Measurements from ENCODE around the gene TRMT13. TPM values are rescaled to one million over a fixed set of nuclear protein-coding genes. Genes with fewer than 3 reads are reported as not detected.

The TRMT13 gene
- total and polyA plus RNA-seq, 2 of the 13 experiments (the other 11 are each of a cell fraction or from before 2014, with no cell fraction given): 10.0 to 12.4 TPM

DNA sequence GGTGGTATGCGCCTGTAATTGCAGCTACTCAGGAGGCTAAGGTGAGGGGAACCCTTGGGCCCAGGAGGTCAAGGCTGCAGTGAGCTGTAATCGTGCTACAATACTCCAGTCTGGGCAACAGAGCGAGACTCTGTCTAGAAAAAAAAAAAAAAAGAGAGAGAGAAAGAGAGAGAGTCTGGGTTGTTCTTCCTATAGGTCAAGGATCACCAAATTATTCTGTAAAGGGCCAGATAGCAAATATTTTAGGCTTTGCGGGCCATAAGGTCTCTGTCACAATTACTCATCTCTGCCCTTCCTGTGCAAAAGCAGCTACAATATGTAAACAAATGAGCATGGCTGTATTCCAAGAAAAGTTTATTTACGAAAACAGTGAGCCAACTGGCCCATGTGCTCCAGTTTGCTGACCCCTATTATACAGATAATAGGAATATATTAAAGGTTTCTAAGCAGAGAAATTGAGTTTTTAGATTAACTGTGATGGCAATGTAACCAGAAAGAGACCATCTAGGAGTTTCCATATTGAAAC is 2.3 kb upstream of the TRMT13 start (continued):
- no peak for TF ChIP-seq SRY (CRISPR knock-in tag; IDR thresholded peaks at IDR 0.05)
- no peak for TF ChIP-seq ZSCAN25 (CRISPR knock-in tag; IDR thresholded peaks at IDR 0.05)
- TF ChIP-seq TAF15 (IDR thresholded peaks at IDR 0.05; ENCODE audit: low read depth, low read length, poor library complexity, severe bottlenecking): no peak
- no peak for TF ChIP-seq ZNF383 (CRISPR knock-in tag; IDR thresholded peaks at IDR 0.05; ENCODE audit: borderline replicate concordance)
- TF ChIP-seq ZMYM2 (CRISPR knock-in tag; IDR thresholded peaks at IDR 0.05): peak; percentile 48; the same call in 1 of the 2 replicates
- no peak for TF ChIP-seq HOXA9 (CRISPR knock-in tag; IDR thresholded peaks at IDR 0.05; ENCODE audit: borderline replicate concordance)
- TF ChIP-seq, protein P1, sequence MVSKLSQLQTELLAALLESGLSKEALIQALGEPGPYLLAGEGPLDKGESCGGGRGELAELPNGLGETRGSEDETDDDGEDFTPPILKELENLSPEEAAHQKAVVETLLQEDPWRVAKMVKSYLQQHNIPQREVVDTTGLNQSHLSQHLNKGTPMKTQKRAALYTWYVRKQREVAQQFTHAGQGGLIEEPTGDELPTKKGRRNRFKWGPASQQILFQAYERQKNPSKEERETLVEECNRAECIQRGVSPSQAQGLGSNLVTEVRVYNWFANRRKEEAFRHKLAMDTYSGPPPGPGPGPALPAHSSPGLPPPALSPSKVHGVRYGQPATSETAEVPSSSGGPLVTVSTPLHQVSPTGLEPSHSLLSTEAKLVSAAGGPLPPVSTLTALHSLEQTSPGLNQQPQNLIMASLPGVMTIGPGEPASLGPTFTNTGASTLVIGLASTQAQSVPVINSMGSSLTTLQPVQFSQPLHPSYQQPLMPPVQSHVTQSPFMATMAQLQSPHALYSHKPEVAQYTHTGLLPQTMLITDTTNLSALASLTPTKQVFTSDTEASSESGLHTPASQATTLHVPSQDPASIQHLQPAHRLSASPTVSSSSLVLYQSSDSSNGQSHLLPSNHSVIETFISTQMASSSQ (IDR thresholded peaks at IDR 0.05; ENCODE audit: low read depth): no peak
- TF ChIP-seq, protein P1 (CRISPR knock-in tag; IDR thresholded peaks at IDR 0.05; ENCODE audit: borderline replicate concordance): no peak
- no peak for TF ChIP-seq ZBTB8A (CRISPR knock-in tag; IDR thresholded peaks at IDR 0.05; ENCODE audit: borderline replicate concordance, low read depth)
- TF ChIP-seq, protein P2, sequence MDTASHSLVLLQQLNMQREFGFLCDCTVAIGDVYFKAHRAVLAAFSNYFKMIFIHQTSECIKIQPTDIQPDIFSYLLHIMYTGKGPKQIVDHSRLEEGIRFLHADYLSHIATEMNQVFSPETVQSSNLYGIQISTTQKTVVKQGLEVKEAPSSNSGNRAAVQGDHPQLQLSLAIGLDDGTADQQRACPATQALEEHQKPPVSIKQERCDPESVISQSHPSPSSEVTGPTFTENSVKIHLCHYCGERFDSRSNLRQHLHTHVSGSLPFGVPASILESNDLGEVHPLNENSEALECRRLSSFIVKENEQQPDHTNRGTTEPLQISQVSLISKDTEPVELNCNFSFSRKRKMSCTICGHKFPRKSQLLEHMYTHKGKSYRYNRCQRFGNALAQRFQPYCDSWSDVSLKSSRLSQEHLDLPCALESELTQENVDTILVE (CRISPR knock-in tag; IDR thresholded peaks at IDR 0.05): no peak
- no peak for TF ChIP-seq E2F1 (CRISPR knock-in tag; IDR thresholded peaks at IDR 0.05)
- no peak for TF ChIP-seq ZNF569 (CRISPR knock-in tag; IDR thresholded peaks at IDR 0.05; ENCODE audit: borderline replicate concordance)
- no peak for TF ChIP-seq FOXP1 (IDR thresholded peaks at IDR 0.05)
- peak; percentile 68 for TF ChIP-seq FOXP1 (CRISPR knock-in tag; IDR thresholded peaks at IDR 0.05)
- TF ChIP-seq ZNF24 (IDR thresholded peaks at IDR 0.05): no peak
- TF ChIP-seq, protein P3, sequence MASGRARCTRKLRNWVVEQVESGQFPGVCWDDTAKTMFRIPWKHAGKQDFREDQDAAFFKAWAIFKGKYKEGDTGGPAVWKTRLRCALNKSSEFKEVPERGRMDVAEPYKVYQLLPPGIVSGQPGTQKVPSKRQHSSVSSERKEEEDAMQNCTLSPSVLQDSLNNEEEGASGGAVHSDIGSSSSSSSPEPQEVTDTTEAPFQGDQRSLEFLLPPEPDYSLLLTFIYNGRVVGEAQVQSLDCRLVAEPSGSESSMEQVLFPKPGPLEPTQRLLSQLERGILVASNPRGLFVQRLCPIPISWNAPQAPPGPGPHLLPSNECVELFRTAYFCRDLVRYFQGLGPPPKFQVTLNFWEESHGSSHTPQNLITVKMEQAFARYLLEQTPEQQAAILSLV (CRISPR knock-in tag; IDR thresholded peaks at IDR 0.05; ENCODE audit: borderline replicate concordance): no peak
- TF ChIP-seq ZNF720 (CRISPR knock-in tag; IDR thresholded peaks at IDR 0.05): no peak
- TF ChIP-seq NBN (conservative IDR thresholded peaks at IDR 0.05): no peak
- 0 out of 2 replicates have a peak, but pooled peaks have one; percentile 27 for TF ChIP-seq HMG20B (CRISPR knock-in tag; conservative IDR thresholded peaks at IDR 0.05)
- TF ChIP-seq SRSF1 (optimal IDR thresholded peaks at IDR 0.05; ENCODE audit: low read depth, low read length): no peak
- peak; percentile 67; the same call in 1 of the 2 replicates for TF ChIP-seq PPARG (CRISPR knock-in tag; conservative IDR thresholded peaks at IDR 0.05)
- TF ChIP-seq, protein P4, sequence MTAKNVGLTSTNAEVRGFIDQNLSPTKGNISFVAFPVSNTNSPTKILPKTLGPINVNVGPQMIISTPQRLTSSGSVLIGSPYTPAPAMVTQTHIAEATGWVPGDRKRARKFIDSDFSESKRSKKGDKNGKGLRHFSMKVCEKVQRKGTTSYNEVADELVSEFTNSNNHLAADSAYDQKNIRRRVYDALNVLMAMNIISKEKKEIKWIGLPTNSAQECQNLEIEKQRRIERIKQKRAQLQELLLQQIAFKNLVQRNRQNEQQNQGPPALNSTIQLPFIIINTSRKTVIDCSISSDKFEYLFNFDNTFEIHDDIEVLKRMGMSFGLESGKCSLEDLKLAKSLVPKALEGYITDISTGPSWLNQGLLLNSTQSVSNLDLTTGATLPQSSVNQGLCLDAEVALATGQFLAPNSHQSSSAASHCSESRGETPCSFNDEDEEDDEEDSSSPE (CRISPR knock-in tag; IDR thresholded peaks at IDR 0.05): no peak
- no peak for TF ChIP-seq AKAP8 (CRISPR knock-in tag; IDR thresholded peaks at IDR 0.05)
- no peak for TF ChIP-seq TOPORS (CRISPR knock-in tag; IDR thresholded peaks at IDR 0.05)

All from HepG2 (cell line).